NCI-H2107 (cell line): ENCODE data around the gene RBM4.
"Not testable (repeated sequence)": the region's sequence is repeated elsewhere in the genome, so short reads cannot be mapped to it uniquely, and the experiment has no call there.

ENCODE experiments used
- DNase-seq: peaks from one replicate; lab custom pipeline; 2025; lab: John Stamatoyannopoulos, UW

RBM4 gene, protein sequence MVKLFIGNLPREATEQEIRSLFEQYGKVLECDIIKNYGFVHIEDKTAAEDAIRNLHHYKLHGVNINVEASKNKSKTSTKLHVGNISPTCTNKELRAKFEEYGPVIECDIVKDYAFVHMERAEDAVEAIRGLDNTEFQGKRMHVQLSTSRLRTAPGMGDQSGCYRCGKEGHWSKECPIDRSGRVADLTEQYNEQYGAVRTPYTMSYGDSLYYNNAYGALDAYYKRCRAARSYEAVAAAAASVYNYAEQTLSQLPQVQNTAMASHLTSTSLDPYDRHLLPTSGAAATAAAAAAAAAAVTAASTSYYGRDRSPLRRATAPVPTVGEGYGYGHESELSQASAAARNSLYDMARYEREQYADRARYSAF

GRCh38 chr11:66638177-66639065, at the start of gene RBM4:
TSS of gene RBM4 (plus strand) at chr11:66638703. CDS start at chr11:66639712, 1,009 bp downstream.
- peak; percentile 98 for DNase-seq

- not testable (repeated sequence) for DNase-seq
These were observed 49.2 kb upstream of the RBM4 start for GRCh38 chr11:66589315-66589714.

DNA sequence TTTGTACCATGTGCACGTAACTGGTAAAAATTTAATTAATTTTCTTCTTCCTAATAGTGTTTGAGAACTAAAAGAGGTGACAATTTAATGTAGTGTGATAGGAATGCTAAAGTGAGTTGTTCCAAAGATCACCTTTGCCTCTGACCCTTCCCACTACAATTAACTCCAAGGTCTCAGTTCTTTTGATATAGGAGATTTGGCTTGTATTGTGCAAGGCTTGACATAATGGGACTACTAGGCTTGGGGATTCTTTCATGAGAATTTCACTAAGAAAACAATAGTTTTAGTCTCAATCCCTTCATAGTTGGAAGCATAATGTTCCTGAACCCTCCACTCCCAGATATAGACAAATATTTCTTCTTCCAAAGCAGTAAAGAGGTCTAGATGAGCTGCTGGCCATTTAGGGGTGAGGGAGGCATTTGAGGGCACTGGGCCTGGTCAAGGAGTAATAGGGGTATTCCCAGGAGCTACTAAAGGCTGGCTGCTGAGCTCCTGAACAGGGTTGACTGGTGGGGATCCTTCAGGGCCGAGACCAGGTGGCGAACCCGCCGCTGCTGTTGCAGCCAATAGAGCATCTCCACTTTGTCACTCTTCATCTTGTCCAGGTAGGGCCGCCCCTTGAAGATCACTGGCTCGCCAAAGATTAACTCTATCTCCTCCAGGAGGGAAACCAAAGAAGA, 48.4 kb upstream of the RBM4 start:
- no peak for DNase-seq

DNA sequence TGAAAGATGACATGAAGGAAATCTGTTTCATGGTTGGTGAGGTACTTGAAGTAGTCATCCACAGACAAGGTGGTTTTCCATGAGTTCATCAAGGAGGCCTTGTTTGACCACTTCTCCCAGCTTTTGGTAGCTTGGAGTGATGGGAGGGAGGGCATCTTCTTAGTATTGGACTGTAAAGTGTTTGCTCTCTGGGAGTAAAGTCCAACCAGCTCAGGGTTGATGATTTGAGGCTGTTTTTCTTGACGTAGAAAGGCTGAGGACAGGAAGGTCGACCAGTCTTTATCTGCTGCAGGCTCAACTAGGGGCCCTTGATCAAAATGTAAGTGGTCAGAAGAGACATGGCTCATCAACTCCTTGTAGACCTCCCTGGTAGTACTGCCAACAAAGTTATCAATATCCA, 47.3 kb upstream of the RBM4 start:
- no peak for DNase-seq

DNA sequence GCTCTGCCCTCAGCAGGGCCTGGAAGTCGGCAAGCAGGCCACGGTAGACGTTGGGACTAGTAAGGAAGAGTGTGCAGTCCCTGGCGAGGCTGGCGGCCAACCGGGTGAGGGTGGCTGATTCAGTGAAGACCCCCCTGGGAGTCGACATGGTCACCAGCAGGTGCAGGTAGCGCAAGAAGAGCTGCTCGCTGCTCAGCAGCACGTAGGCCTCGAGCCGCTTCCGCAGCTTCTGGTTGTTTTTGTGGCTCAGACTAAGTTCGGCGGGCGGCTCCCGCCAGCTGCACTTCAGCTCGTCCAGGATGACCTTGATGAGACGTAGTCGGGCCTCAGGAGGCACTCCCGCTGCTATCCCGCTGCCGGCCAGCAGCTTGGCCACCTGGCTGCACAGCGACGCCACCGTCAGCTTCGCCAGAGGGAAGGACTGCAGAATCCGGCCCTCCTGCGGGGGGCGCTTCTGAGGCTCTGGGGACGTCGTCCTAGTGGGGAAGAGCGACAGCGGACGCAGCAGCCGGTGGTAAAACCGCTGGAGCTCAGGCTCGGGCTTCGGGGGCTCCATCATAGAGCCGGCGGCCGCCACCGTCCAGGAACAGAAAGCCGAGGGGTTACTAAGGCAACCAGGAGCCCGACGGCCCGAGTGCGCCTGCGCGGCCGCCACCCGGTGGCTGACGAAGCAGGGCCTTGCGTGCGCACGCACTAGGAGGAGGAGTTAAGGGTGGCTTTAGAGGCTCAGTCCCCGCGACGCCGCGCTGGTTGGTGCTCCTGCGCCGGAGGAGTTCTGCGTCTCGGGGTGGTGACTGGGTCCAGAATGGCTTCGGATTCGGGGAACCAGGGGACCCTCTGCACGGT, 45.8 kb upstream of the RBM4 start, which contains the start of the genes CCDC87 and CCS:
Gene CCDC87 (minus strand): TSS at position 607 of the 846 bp plus-strand sequence. CDS start 48 bp downstream, at position 559.
Gene CCS (plus strand): TSS at position 729 of the 846 bp plus-strand sequence. CDS start 77 bp downstream, at position 806.
- peak; percentile 91 for DNase-seq

DNA sequence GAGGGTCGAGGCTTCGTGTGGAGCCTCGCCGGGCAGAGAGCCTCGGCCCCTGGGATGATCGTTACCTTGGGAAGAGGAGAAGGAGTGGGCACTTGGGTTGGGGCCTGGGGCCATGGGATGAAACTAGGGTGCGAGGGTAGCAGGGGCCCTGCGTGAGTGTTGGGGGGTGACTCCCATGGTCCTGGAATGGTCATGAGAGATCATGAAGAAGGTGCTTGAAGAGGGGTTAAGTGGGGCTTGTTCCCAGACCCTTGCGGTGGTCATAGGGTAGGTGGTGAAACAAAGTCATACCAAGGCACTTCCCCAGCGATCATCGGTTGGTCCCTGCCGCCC, 45.2 kb upstream of the RBM4 start:
- no peak for DNase-seq

DNA sequence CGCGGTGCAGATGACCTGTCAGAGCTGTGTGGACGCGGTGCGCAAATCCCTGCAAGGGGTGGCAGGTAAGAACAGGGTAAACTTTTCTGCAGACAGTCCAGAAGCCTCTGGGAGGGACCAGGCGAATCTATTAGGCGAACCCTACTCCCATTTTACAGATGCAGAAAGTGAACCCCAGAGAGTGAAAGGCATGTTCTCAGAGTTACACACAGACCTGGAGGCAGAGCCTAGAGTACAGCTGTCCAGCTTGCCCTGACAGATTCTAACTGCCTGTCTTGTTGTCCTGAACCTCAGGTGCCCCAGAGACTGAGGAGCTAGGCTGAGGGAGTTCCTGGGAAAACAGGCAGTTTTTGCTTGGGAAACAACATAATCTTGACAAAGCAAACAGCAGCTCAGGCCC, 44.9 kb upstream of the RBM4 start:
- no peak for DNase-seq

- no peak for DNase-seq
These were observed 43.1 kb upstream of the RBM4 start for GRCh38 chr11:66595245-66595904.

DNA sequence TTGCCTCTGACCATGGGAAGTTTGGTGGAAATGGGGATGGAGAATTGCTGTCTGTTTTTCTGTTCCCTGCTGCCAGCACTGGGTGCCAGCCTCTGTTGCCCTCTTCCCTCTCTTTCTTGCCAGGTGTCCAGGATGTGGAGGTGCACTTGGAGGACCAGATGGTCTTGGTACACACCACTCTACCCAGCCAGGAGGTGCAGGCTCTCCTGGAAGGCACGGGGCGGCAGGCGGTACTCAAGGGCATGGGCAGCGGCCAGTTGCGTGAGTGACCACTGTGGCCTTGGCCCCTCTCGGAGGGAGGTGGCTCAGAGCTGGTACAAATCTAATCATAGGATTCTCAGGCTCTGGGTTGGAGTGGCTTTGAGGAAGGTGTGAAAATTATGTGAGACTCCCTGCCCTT, 39.5 kb upstream of the RBM4 start:
- DNase-seq: no peak

DNA sequence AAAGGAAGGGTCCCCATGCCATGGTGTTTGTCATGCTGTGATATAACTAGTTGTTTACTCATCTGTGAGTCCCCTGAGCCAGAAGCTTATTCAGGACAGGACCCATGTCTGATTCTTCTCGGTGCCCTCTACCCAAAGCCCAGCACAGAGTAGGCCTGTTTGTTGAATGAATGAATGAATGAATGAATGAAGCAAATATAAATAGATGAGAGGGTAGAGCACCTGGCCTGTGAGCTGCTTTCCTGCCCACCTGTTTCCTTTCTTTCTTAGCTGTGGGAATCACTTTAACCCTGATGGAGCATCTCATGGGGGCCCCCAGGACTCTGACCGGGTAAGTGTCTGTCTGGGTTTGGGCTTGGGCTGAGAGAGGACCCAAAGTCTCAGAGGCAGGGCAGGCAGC, 38.3 kb upstream of the RBM4 start:
- no peak for DNase-seq

DNA sequence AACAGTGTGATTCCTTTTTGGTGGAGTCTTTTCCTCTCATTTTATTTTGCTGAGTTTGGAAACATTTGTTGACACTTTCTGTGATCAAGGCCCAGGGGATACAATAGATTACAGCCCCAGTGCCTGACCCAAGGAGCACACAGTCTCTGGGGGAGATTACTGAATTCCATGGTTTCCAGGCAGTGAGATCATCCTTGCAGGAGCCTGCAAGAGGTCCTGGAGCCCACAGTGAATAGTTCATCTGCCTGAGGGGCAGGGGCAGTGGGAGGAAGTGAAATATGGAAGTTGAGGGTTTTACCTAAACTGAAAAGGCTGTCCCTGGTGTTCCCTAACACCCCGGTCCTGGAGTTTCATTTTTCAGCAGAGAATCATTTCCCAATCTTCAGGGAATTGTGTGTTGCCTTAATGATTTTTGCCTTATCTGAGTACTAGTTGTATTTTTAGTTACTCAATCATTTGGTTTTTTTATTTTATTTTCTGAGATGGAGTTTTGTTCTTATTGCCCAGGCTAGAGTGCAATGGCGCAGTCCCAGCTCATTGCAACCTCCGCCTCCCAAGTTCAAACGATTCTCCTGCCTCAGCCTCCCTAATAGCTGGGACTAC, 37.8 kb upstream of the RBM4 start:
- DNase-seq: no peak

- DNase-seq: no peak
These were observed 35.4 kb upstream of the RBM4 start for GRCh38 chr11:66603072-66603471.

GRCh38 chr11:66604155-66604554, 34.3 kb upstream of the RBM4 start:
- DNase-seq: no peak

GRCh38 chr11:66606608-66607007, 31.9 kb upstream of the RBM4 start:
- DNase-seq: not testable (repeated sequence)

GRCh38 chr11:66607126-66607834, 31.2 kb upstream of the RBM4 start:
- DNase-seq: no peak

GRCh38 chr11:66609721-66610617, 28.5 kb upstream of the RBM4 start:
- DNase-seq: no peak

GRCh38 chr11:66612458-66612857, 26.0 kb upstream of the RBM4 start:
- no peak for DNase-seq

DNA sequence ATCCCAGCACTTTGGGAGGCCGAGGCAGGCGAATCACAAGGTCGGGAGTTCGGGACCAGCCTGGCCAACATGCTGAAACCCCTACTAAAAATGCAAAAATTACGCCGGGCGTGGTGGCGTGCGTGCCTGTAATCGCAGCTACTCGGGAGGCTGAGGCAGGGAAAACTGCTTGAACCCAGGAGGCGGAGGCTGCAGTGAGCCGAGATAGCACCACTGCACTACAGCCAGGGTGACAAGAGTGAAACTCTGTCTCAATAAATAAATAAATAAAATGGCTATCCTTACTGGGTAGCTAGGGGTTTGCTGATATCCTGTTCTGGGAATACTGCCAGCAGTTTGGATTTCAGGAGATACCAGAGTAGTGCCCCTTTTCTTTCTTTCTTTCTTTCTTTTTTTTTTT, 24.4 kb upstream of the RBM4 start:
- no peak for DNase-seq
